ENCODE measurements around the gene ZNF724.

- TF ChIP-seq CTCF (IDR thresholded peaks at IDR 0.05) (no peak), POLR2A (IDR thresholded peaks at IDR 0.05) (no peak)
Measured at GRCh38 chr19:23183251-23183650, 66.9 kb downstream of the ZNF724 start.
